ENCODE data around the gene RXRA.
"Not testable (repeated sequence)": the region's sequence is repeated elsewhere in the genome, so short reads cannot be mapped to it uniquely, and the experiment has no call there.

RXRA gene

DNA sequence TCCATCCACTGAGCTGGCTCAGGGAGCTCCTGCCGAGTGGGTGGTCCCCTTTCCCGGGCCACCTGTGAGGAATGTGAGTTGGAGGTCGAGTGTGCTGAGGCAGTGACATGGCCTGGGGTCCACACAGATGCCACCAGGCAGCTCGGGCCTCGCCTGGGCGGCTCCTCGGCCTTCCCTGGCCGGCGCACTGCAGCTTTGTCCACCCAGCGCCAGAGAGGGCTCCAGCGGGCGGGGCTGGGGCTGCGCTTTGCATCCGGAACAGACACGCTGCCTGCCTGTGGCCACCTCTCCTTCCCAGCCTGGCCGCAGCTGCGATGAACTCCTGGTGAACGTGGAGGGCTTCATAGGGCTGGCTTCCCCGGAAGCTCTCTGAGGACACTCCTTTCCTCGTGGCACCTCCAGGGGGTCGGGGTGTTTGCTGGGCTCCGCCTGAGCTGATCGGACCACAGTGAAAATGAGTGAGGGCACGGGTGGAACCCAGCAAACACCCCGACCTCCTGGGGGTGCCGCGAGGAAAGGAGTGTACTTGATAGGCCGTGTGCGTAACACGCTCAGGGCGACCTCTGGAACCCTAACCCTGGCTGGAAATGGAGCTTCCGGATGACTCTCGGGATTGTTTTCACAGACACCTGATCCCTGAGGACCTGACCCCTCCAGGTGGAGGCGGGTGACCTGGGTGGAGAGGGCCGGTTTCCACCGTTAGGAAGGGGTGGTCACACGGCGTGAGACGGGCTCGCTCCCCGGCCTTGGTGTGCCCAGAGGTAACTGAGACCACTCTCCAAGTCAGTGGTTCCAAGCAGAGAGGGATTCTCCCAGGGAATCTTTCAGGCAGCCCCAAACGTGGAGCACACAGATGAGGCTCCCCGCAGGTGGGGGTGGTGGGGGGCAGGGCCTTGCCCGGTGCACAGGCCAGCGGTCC is 31.8 kb upstream of the RXRA start:
- DNase-seq: no peak

DNA sequence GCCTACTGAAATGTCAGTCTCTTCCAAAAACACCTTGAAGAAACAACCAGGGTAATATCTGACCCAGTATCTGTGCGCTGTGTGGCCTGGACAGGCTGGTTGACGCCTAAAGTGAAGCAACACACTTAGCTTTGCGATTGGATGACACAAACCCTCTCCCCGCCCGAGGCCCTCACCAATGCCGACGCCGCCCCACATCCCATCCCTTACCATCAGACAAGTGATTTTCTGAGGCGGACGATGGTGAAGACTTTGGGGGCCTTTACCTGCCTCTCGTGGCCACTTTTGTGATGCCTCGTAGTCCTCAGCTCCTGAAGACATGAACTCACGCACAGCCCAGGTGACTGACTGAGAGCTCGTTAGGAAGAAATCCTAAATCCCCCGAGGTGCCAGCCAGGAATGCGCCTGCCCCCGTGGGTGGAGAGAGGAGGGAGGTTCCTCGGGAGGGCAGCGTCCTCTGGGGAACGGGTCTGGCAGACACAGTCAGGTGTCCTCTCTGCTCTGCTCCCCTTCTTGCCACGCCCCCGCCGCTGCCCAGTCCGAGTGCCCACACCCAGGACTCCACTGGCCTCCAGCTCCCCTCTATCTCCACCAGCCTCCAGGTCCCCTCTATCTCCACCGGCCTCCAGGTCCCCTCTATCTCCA is 31.0 kb upstream of the RXRA start:
- DNase-seq: peak; percentile 20

DNA sequence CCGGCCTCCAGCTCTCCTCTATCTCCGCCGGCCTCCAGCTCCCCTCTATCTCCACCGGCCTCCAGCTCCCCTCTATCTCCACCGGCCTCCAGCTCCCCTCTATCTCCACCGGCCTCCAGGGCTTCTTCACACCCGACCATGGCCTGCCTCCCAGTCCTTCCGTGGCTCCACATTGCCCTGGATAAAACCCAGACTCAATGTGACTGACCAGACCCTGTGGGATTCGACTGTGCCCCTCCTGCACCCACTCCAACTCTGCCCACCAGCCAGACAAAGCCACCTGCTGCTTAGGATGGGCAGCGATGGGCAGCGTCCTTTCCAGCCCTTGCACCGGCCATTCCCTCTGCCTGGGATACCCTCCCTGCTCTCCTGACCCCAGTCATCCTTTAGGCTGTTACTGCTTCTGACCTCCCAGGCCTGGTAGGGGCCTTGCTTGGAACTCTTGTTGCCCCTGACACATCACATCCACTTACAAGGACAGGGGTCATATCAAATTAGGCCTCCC is 30.5 kb upstream of the RXRA start:
- no peak for DNase-seq

DNA sequence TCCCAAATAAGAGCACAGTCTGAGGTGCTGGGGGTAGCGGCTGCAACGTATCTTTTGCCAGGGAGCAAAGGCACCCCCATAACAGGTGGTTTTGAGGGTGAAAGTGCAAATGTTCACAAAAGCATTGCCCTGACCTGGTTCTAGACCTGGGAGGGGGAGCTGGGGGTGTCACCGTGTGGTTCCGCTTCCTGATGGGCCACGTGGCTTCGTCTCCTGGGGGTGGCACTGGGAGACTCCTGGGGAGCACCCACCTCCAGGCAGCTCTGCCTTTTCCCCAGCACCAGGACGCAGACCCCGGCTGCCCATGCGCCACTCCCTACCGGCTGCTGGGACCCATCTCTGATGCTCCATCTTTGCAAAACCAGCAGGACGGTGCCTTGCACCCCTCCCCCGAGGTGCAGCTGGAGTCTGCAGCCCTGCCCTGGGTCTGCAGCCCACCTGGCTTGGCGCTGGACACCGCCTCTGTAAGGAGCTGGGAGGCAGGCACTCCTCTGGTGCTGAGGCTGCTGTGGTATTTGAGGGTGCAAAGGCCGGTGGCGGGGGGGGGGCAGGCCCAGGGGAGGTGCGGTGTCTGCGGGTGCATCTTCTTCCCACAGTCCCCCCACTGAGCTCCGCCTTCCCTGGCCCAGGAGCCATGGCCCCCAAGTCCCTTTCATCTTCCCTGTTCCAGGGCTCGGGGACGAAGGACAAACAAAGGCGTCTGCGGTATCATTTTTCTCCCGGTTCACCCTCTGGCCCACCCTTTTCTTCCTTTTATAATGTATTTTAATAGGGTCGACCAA is 29.8 kb upstream of the RXRA start:
- DNase-seq: no peak

DNA sequence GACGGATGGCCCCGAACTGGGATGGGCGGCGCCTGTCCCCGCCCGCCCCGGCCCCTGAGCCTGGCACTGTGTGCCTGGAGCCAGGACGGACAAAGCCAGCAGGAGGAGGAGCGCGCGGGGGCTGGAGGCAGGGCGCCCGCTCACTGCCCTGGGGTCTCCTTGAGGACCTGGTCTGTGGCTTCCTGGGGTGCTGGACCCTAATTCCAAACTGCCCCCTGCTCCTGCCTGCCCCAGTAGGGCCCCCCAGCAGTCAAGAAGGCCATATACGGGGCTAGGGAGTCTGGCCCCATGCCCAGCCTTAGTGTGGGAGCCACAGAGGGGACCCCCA is 29.2 kb upstream of the RXRA start:
- no peak for DNase-seq

DNA sequence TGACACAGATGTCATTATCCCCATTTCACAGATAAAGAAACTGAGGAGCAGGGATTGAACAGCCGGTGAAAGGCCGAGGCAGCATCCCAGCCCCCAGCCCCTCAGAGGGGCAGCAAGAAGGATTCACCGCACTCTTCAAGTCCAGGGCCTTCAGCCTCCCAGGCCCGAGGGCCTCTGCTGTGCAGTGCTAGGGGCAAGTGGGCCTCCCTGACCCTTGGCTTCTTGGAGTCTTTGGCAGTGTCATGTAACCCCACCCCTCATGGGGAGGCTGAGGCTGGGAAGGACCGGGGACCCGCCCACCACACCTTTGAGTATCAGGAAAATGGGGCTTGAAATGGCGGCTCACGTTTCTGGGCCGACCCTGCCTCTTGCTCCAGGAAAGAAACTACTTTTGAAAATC is 28.7 kb upstream of the RXRA start:
- DNase-seq: no peak

DNA sequence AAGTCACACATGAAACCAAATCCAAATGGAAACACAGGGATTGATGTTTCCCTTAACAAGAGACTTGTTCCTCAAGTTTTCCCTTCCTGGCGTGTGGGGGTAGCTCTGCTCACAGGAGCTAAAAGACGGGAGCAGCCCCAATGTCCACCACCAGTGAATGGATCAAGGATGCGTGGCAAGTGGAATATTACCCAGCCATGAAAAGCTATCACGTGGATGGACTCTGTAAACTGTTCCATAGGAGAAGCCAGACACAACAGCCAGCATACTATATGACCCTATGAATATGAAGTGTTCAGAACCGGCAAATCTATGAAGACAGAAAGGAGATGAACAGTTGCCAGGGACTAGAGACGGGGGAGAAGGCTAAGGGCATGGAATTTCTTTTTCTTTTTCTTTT is 28.3 kb upstream of the RXRA start:
- DNase-seq: no peak

DNA sequence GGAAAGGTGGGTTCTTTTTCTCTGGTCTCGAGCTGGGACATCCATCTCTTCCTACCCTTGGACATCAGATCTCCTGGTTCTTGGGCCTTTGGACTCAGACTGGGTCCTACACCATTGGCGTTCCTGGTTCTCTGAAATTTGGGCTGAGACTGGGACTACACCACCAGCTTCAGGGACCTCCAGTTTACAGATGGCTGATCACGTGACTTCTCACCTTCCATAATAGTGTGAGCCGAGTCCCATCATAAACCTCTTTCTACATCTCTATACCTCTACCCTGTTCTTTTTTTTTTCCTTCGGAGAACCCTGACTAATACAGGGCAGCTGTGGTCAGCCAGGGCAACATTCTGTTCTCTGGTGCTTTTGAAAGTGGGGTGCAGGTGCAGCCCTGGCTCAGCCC is 27.2 kb upstream of the RXRA start:
- no peak for DNase-seq

DNA sequence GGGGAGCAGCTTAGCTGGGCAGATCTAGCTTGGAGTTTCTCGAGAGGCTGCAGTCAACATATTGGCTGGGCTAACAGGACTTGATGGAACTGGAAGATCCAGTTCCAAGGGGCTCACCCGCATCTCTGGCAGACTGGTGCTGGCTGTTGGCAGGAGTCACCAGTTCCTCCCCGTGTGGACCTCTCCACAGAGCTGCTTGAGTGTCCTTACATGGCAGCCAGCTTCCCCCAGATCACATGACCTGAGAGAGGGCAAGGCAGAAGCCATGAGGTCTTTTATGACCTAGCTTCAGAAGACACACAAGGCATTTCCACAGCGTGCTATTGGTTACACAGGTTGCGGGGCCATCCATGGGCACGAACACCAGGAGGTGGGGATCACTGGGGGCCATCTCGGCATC is 26.4 kb upstream of the RXRA start:
- no peak for DNase-seq

DNA sequence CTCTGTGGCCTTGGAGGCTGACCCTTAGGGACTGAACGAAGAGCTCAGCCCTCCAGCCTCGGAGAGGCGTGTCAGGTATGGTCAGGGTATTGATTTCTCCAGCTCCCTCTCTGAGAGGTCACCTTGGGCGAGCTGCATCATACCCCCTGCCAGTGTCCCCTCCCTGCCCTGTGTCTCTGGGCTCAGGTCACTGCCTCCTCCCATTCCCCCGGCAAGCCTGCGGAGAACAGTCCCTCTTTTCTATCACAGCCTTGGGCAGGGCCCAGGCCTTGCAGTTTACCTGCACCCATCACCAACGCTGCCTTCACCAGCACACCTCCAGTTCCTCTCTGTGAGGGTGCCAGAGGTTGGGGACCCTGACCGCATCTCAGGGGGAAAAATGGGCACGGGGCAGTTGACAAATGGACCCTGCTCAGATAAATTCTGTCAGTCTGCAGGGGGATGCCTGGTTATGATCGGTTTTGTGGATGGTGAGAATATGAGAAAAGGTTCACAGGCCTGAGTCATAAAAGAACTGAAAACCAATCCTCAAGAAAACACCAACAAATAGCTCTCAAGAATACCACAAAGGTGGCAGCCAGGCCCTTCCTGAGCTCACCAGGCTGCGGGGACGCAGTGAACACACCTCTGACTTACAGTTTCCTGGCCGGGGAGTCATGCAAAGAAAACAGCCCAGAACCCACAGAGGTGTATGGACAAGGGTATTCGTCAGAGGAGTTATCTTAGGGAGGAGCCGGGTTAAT is 24.7 kb upstream of the RXRA start:
- no peak for DNase-seq

DNA sequence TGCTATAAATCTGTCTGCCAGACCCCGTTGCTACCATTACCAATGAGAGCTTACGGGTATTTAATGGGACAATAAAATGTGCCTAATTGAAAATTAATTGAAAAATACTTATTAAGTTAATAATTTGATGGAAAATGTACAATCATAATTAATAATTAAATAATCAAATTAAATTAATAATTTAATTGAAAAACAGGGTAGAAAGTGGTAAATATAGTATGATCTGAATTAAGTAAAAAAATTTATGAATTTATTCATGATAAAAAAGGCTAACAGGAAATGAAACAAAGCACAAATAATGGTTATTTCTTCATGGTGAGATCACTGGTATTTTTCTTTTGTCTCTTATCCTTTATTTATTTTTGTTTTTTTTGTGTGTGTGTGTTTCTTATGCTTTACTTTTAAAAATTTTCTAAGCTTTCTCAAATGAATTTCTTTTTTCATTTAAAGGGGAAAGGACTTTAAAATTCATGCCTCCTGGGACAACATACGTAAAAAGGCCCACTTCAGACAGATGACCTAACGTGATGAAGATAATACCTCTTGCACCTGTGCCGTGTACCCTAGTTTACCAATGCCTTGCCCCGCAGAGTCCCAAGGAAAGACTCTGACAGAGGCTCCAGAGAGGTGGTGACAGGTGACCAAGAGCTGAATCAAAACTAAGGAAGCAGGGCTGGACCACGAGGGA is 24.0 kb upstream of the RXRA start:
- no peak for DNase-seq

DNA sequence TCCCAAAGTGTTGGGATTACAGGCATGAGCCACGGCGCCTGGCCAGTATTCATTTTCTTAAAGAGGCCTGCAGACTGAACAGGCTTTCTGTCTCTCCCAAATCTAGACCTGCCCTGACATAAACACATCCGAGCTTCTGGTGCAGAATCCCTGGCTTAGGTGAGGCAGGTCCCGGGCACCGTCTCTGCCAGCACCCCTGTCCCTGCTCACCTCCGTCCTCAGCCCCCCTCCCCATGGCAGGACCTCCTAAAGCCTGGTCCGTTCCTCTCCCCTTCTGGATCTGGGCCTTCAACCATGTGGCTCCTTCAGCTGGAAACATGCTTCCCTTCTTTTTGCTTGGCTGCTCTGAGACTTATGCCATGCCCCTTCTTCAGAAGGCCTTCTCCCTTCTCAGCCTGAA is 22.7 kb upstream of the RXRA start:
- DNase-seq: no peak

DNA sequence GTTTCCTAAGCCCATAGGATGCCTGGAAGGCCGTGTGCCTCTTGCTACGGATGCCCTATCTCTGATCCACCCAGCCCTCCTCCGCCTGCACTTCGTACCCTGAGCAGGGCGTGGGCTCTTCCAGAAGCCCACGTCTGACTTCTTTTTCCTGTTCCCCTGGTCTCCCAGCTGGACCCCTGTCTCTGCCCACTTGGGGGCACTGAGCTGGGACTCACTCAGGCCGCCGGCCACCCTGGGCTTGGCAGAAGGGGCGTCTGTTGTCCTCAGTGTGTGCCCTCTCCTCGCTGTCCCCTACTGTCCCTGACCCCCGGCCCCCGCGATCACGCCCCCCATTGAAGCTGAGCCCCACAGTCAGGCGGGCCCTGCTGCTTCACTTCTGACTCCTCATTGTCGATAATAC is 22.0 kb upstream of the RXRA start:
- no peak for DNase-seq

DNA sequence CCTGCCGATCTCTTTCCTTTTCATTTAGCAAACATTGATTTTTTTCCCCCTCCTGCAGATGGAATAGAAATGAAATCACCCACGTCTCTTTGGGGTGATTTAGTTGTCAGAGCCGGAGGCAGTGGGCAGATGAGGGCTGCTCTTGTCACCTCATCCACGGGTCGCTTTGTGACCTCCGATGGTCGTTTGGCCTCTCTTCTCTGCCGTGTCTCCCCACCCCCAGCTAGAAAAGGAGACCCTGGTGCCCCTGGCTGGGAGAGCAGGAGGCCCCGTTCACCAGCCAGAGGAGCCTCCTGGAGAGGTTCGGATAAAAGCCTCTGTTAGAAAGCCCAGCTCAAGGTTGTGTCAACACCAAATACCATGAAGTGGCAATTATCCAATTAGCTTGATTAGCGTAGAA is 21.6 kb upstream of the RXRA start:
- DNase-seq: no peak

DNA sequence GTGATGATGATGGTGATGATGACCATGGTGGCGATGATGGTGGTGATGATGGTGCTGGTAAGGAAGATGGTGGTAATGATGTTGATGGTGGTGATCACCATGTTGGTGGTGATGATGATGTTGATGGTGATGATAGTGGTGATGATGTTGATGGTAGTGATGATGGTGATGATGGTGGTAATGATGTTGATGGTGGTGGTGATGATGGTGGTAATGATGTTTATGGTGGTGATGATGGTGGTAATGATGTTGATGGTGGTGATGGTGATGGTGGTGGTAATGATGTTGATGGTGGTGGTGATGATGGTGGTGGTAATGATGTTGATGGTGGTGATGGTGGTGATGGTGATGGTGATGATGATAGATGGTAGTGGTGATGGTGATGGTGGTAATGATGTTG is 20.7 kb upstream of the RXRA start:
- DNase-seq: no peak

DNA sequence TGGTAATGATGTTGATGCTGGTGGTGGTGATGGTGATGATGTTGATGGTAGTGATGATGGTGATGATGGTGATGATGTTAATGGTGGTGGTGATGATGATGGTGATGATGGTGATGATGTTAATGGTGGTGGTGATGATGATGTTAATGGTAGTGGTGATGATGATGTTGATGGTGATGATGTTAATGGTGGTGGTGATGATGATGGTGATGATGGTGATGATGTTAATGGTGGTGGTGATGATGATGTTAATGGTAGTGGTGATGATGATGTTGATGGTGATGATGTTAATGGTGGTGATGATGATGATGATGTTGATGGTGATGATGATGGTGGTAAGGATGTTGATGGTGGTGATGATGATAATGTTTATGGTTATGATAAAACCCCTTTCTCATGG is 20.2 kb upstream of the RXRA start:
- not testable (repeated sequence) for DNase-seq

DNA sequence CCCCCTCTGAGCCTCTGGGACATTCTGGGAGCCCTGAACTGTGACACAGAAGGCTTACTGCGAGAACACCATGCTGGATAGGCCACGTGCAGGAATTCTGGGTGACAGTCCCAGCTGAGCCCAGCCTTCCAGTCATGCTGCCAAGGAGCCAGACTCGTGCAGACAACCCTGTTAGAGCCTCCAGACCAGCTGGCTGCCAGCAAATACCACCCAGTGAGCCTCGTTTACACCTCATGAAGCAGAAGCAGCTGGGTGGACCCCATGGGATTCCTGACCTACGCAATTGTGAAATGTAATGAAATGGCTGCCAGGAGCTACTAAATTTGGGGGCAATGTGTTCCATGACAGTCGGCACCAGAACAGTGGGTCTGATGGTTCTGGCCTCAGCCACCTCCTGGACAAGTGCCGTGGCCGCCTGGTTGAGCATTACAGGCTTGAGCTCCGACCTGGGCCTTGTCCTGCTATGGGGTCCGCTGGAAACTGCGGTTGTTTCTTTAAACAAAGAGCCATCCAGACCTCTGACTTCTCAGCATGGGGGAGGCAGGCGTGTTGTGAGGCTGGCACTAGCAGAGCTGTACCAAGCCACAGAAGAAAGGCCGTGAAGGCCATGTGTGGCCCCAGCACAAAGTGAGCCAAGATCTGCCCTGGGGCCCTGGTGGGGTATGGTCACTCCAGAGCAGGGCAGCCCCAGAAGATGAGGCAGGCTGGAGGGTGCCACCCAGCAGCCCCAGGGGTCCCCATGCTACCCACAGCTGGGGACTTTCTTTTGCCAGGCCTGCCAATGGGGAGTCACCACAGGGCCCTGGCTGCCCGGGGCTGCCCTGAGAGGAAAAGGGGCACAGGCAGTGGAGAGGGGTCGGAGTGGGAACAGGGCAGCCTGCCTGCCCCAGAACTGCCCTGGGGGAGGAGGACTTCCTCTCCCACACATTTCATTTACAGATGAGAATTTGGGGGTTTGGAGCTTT is 19.3 kb upstream of the RXRA start:
- peak; percentile 92 for DNase-seq

DNA sequence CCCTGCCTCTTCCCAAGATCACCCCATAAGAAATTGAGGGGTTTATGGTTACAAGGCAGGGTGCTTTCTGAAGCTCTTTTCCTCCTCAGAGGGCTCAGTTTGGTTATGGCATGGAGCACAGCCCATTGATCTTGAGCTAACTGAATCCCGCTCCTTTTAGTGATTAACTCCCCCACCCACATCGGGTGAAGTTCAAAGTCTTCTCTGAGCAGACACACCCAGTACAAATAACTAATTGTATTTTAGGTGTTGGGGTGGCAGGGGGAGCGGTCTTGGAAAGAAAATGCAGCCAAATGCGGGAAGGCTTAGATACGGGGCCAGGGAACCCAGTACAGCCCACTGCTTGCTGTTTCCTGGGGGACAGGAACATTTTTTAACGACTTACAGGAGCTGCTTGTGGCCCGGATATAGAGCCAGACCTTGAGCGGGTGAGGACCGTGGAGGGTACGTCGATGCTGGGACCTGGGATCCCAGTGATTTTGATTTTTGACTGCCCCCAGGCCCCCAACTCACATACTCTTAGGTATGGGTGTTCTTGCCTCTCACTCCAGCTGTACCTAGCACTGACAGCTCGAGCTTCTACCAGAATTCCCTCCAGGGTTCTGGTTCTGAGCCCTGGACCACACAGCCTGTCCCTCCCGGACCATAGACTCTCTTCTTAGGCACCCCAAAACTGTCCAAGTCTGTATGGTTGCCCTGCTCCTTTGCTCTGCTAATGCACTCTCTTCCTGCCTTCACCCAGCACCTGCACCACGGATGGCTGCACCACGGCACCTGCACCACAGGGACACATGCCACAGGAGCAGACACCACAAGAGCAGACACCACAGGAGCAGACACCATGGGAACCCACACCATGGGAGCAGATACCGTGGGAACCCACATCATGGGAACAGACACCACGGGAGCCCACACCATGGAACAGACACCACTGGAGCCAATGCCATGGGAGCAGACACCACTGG is 18.3 kb upstream of the RXRA start:
- no peak for DNase-seq

DNA sequence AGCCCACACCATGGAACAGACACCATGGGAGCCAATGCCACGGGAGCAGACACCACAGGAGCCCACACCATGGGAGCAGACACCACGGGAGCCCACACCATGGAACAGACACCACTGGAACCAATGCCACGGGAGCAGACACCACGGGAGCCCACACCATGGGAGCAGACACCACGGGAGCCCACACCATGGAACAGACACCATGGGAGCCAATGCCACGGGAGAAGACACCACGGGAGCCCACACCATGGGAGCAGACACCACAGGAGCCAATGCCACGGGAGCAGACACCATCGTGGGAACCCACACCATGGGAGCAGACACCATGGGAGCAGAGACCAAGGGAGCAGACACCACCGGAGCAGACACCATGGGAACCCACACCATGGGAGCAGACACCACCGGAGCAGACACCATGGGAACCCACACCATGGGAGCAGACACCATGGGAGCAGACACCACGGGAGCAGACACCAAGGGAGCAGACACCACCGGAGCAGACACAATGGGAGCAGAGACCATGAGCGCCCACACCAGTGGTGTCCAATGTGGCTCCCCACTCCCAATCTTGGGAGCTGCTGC is 17.5 kb upstream of the RXRA start:
- not testable (repeated sequence) for DNase-seq

DNA sequence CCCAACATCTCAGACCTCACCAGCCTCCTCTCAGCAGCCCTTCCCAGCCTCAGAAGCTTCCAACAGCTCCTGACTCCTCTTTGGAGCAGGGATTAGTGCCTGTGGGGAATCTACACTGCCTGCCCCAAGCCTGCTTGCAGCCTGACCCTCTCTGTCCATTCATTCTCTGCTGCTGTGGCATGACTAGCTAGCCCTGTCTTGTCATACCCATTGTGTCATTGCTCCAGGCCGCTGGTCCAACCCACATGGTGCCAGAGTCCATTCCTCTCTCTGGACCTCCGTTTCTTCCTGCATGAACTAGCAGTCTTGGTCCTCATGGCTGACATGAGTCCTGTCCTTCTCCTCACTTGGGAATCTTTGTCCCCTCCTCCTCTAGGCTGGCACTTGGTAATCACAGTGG is 12.8 kb upstream of the RXRA start:
- no peak for DNase-seq
